ENCODE data around the gene MYO6.

MYO6 gene

DNA sequence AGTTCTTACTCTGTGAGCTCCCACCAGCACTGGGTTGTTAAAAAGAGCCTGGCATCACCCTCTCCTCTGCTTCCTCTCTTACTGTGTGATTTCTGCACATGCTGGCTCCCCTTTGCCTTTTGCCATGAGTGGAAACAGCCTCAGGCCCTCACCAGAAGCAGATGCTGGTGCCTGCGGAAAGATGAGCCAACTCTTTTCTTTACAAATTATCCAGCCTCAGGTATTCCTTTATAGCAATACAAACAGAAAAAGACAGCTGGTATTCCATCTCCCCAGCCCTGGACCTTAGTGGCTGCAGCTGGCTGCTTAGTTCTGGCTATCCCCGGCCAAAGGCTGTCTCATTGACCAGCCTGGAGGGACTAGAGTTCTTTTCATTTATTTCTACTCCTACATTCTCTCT lies 194.3 kb downstream of the MYO6 start:
- no peak for TF ChIP-seq CTCF (IDR thresholded peaks at IDR 0.05)
- H3K27ac ChIP-seq = no peak overlapping the region

DNA sequence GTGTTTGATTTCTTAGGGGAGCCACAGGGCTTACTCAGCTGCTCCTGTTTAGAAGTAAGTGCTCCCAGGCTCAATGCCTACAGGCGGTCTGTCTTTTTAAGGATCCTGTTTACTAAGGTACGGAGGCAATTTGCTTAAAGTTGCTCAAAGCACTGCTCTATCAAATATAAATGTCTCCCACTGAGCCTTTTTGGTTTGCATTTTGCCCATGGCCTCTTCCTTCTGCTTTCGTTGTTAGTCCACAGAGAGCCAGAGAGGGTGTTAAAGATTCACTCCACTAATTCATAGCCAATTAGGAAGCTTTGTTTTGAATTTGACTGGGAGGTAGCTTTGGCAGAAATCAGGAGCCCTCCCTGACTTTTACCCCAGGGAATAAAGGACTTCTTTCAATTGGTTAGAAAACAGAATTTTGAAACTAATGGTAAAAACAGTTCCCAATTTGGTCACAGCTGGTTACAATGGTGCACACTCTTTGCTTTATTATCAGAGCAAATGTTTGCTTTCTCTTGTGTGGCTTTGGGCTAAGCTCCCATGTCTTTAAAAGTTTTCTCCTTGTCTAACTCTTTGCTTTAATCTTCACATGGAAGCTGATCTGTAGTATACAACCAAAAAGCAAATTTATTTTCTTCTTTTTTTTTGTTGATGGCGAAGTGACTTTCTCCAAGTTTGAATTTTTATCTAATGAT lies 197.2 kb downstream of the MYO6 start:
- H3K27ac ChIP-seq = no peak overlapping the region
- TF ChIP-seq CTCF (IDR thresholded peaks at IDR 0.05) (no peak), ZFX (IDR thresholded peaks at IDR 0.05; ENCODE audit: borderline replicate concordance) (no peak)

- H3K27ac ChIP-seq = no peak overlapping the region
- TF ChIP-seq CTCF (IDR thresholded peaks at IDR 0.05) = no peak
- TF ChIP-seq ZFX (IDR thresholded peaks at IDR 0.05; ENCODE audit: borderline replicate concordance) = no peak
Observed at GRCh38 chr6:75947935-75948334, 198.9 kb downstream of the MYO6 start.

DNA sequence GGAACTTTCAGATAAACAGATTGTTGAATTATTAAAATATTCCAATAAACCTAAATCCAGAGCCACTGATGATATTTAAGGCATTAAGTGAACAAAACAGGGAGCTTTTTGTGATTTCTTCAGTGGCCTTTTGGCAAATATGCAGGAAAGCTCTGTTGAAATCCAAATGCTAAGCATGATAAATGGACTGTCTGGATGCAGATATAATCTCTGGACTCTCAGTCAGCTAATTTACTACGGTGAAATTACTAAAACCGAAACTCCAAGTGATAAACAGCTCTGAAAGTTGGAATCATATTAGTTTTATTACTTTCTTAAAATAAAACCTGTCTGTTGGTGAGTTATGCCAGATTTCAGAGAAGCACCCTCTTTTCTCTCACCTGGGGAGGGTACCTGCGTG lies 203.1 kb downstream of the MYO6 start:
- H3K27ac ChIP-seq = no peak overlapping the region
- TF ChIP-seq ZFX (IDR thresholded peaks at IDR 0.05; ENCODE audit: borderline replicate concordance) = no peak
- TF ChIP-seq CTCF (IDR thresholded peaks at IDR 0.05) = no peak

- TF ChIP-seq CTCF (IDR thresholded peaks at IDR 0.05) (no peak), ZFX (IDR thresholded peaks at IDR 0.05; ENCODE audit: borderline replicate concordance) (no peak)
- H3K27ac ChIP-seq = no peak overlapping the region
Observed at GRCh38 chr6:75963569-75963968, 214.5 kb downstream of the MYO6 start.

- no peak overlapping the region for H3K27ac ChIP-seq
- TF ChIP-seq ZFX (IDR thresholded peaks at IDR 0.05; ENCODE audit: borderline replicate concordance) (no peak), CTCF (IDR thresholded peaks at IDR 0.05) (no peak)
Observed at GRCh38 chr6:75968143-75968542, 219.1 kb downstream of the MYO6 start.

Data from 22Rv1 (cell line).